Suppressor macrophage (primary cell): ENCODE measurements around the gene BRCC3.
"Not testable (repeated sequence)": the region's sequence is repeated elsewhere in the genome, so short reads cannot be mapped to it uniquely, and the experiment has no call there.

Experiments
- DNase-seq, 4 experiments: peaks; one replicate each; pipeline ENCODE4 v3.0.0-alpha.2; 2020 to 2022

The BRCC3 gene

GRCh38 chrX:155144926-155145325 lies 73.6 kb downstream of the BRCC3 start:
- DNase-seq = no peak

- DNase-seq = not testable (repeated sequence)
These were observed 76.3 kb downstream of the BRCC3 start for GRCh38 chrX:155147612-155148011.

GRCh38 chrX:155148166-155148565 lies 76.9 kb downstream of the BRCC3 start:
- DNase-seq = not testable (repeated sequence)

- DNase-seq = peak; percentile 30 to 55 (median 46)
These were observed 77.6 kb downstream of the BRCC3 start for GRCh38 chrX:155148724-155149537.

GRCh38 chrX:155169881-155170280 lies 98.6 kb downstream of the BRCC3 start:
- no peak for DNase-seq
